B cell (primary cell): ENCODE measurements around the gene MVK.

Experiments used
- EZH2 ChIP-seq: IDR thresholded peaks from 2 replicates; pipeline ENCODE4 v1.6.1; 2012; ENCODE audit warnings: borderline replicate concordance, low read depth, mild to moderate bottlenecking, moderate library complexity, low read length; ENCODE audit not compliant: insufficient read depth, poor library complexity, severe bottlenecking
- TF ChIP-seq, protein P1 (sequence below): fragments of 200-600 bp; IDR thresholded peaks from one replicate; pipeline ENCODE4 v1.8.0; 2022; ENCODE audit warnings: antibody characterized with exemption, mild to moderate bottlenecking

DNA sequence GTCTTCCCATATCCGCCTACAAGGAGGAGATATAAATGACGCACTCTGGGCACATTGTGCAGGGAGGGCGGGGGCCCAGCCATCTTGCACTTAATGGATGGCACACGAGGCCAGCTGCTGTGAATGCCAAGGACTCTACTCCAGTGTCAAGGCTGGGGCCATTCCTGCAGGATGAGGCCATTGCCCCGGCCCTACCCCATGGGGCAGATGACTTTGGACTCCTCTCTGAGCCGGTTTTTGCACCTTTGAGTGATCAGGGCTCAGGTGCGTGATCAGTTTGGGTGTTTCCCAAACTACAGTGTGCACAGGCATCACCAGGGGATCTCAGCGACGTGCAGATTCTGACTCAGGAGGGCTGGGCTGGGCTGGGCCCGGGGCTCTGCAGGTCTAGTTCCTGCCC is 16.4 kb upstream of the MVK start:
- TF ChIP-seq, protein P1, sequence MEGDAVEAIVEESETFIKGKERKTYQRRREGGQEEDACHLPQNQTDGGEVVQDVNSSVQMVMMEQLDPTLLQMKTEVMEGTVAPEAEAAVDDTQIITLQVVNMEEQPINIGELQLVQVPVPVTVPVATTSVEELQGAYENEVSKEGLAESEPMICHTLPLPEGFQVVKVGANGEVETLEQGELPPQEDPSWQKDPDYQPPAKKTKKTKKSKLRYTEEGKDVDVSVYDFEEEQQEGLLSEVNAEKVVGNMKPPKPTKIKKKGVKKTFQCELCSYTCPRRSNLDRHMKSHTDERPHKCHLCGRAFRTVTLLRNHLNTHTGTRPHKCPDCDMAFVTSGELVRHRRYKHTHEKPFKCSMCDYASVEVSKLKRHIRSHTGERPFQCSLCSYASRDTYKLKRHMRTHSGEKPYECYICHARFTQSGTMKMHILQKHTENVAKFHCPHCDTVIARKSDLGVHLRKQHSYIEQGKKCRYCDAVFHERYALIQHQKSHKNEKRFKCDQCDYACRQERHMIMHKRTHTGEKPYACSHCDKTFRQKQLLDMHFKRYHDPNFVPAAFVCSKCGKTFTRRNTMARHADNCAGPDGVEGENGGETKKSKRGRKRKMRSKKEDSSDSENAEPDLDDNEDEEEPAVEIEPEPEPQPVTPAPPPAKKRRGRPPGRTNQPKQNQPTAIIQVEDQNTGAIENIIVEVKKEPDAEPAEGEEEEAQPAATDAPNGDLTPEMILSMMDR = no peak
- no peak for TF ChIP-seq EZH2
